Measurements from ENCODE around the gene ROCK2. TPM values are rescaled to one million over a fixed set of nuclear protein-coding genes. Genes with fewer than 3 reads are reported as not detected.
"Not testable (repeated sequence)": the region's sequence is repeated elsewhere in the genome, so short reads cannot be mapped to it uniquely, and the experiment has no call there.

Gene ROCK2
- total and polyA plus RNA-seq, 9 donors = 27.6 to 47.9 (median 40.8) TPM

GRCh38 chr2:11175293-11175795 is 169.1 kb downstream of the ROCK2 start:
- peak; percentile 45 for DNase-seq
- Histone ChIP-seq H3K27me3 (ENCODE audit: control insufficient read depth, insufficient read depth, low read length) (no peaks in the 10 kb centered on the region), H3K4me3 (ENCODE audit: low read length) (no peak overlapping the region), H3K36me3 (ENCODE audit: control insufficient read depth, insufficient read depth, low read length) (peaks cover 6% of the 10 kb centered on the region), H3K4me1 (ENCODE audit: control insufficient read depth, insufficient read depth, low read length) (no peaks in the 10 kb centered on the region), H3K9me3 (replicated peaks; ENCODE audit: control insufficient read depth, low read depth, low read length) (no peaks in the 10 kb centered on the region), H3K27ac (ENCODE audit: low read length) (no peak overlapping the region)
- 85% methylated on average over 5 of the region's 6 CpGs for WGBS (ENCODE audit: insufficient coverage)

- Histone ChIP-seq H3K27ac (ENCODE audit: low read length) (no peak overlapping the region), H3K27me3 (ENCODE audit: control insufficient read depth, insufficient read depth, low read length) (no peaks in the 10 kb centered on the region)
- 93% methylated on average over 2 of the region's 9 CpGs for WGBS (ENCODE audit: insufficient coverage)
Measured at GRCh38 chr2:11174222-11174621, 170.2 kb downstream of the ROCK2 start.

GRCh38 chr2:11169333-11169732 is 175.1 kb downstream of the ROCK2 start:
- Histone ChIP-seq H3K9me3 (replicated peaks; ENCODE audit: control insufficient read depth, low read depth, low read length) (no peaks in the 10 kb centered on the region), H3K27me3 (ENCODE audit: control insufficient read depth, insufficient read depth, low read length) (no peaks in the 10 kb centered on the region), H3K4me3 (ENCODE audit: low read length) (no peak overlapping the region), H3K36me3 (ENCODE audit: control insufficient read depth, insufficient read depth, low read length) (no peaks in the 10 kb centered on the region), H3K27ac (ENCODE audit: low read length) (no peak overlapping the region), H3K4me1 (ENCODE audit: control insufficient read depth, insufficient read depth, low read length) (no peaks in the 10 kb centered on the region)
- DNase-seq = no peak
- WGBS (ENCODE audit: insufficient coverage) = 73% methylated on average over 13 of the region's 13 CpGs

More at GRCh38 chr2:11174222-11174621, 170.2 kb downstream of the ROCK2 start:
- no peak for DNase-seq
- peaks cover 2% of the 10 kb centered on the region for H3K36me3 ChIP-seq (ENCODE audit: control insufficient read depth, insufficient read depth, low read length)
- H3K9me3 ChIP-seq (replicated peaks; ENCODE audit: control insufficient read depth, low read depth, low read length) = no peaks in the 10 kb centered on the region
- no peak overlapping the region for H3K4me3 ChIP-seq (ENCODE audit: low read length)
- no peaks in the 10 kb centered on the region for H3K4me1 ChIP-seq (ENCODE audit: control insufficient read depth, insufficient read depth, low read length)

- H3K4me3 ChIP-seq (ENCODE audit: low read length) = no peak overlapping the region
- no peak for DNase-seq
- H3K36me3 ChIP-seq (ENCODE audit: control insufficient read depth, insufficient read depth, low read length) = peaks cover 5% of the 10 kb centered on the region
- no peaks in the 10 kb centered on the region for H3K4me1 ChIP-seq (ENCODE audit: control insufficient read depth, insufficient read depth, low read length)
- H3K9me3 ChIP-seq (replicated peaks; ENCODE audit: control insufficient read depth, low read depth, low read length) = no peaks in the 10 kb centered on the region
- H3K27me3 ChIP-seq (ENCODE audit: control insufficient read depth, insufficient read depth, low read length) = no peaks in the 10 kb centered on the region
- 91% methylated on average over 7 of the region's 9 CpGs for WGBS (ENCODE audit: insufficient coverage)
- no peak overlapping the region for H3K27ac ChIP-seq (ENCODE audit: low read length)
Measured at GRCh38 chr2:11168488-11168887, 175.9 kb downstream of the ROCK2 start.

- Histone ChIP-seq H3K27ac (ENCODE audit: low read length) (no peak overlapping the region), H3K4me3 (ENCODE audit: low read length) (no peak overlapping the region), H3K27me3 (ENCODE audit: control insufficient read depth, insufficient read depth, low read length) (no peaks in the 10 kb centered on the region), H3K9me3 (replicated peaks; ENCODE audit: control insufficient read depth, low read depth, low read length) (no peaks in the 10 kb centered on the region), H3K4me1 (ENCODE audit: control insufficient read depth, insufficient read depth, low read length) (no peaks in the 10 kb centered on the region), H3K36me3 (ENCODE audit: control insufficient read depth, insufficient read depth, low read length) (peaks cover 5% of the 10 kb centered on the region)
- DNase-seq = no peak
- 90% methylated on average over 2 of the region's 10 CpGs for WGBS (ENCODE audit: insufficient coverage)
Measured at GRCh38 chr2:11166476-11166875, 178.0 kb downstream of the ROCK2 start.

GRCh38 chr2:11165046-11165445 is 179.4 kb downstream of the ROCK2 start:
- not testable (repeated sequence) for H3K4me3 ChIP-seq (ENCODE audit: low read length); H3K9me3 ChIP-seq (replicated peaks; ENCODE audit: control insufficient read depth, low read depth, low read length); H3K4me1 ChIP-seq (ENCODE audit: control insufficient read depth, insufficient read depth, low read length); H3K27ac ChIP-seq (ENCODE audit: low read length); H3K36me3 ChIP-seq (ENCODE audit: control insufficient read depth, insufficient read depth, low read length); DNase-seq; H3K27me3 ChIP-seq (ENCODE audit: control insufficient read depth, insufficient read depth, low read length)
- 89% methylated on average over 9 of the region's 28 CpGs for WGBS (ENCODE audit: insufficient coverage)

GRCh38 chr2:11163439-11164317 is 180.8 kb downstream of the ROCK2 start:
- no peaks in the 10 kb centered on the region for H3K9me3 ChIP-seq (replicated peaks; ENCODE audit: control insufficient read depth, low read depth, low read length)
- DNase-seq = no peak
- H3K4me1 ChIP-seq (ENCODE audit: control insufficient read depth, insufficient read depth, low read length) = no peaks in the 10 kb centered on the region
- H3K27ac ChIP-seq (ENCODE audit: low read length) = no peak overlapping the region
- H3K27me3 ChIP-seq (ENCODE audit: control insufficient read depth, insufficient read depth, low read length) = no peaks in the 10 kb centered on the region
- H3K4me3 ChIP-seq (ENCODE audit: low read length) = no peak overlapping the region
- WGBS (ENCODE audit: insufficient coverage) = 87% methylated on average over 3 of the region's 16 CpGs
- H3K36me3 ChIP-seq (ENCODE audit: control insufficient read depth, insufficient read depth, low read length) = peaks cover 5% of the 10 kb centered on the region

- H3K27ac ChIP-seq (ENCODE audit: low read length) = no peak overlapping the region
- H3K36me3 ChIP-seq (ENCODE audit: control insufficient read depth, insufficient read depth, low read length) = peaks cover 5% of the 10 kb centered on the region
- no peak for DNase-seq
- no peaks in the 10 kb centered on the region for H3K27me3 ChIP-seq (ENCODE audit: control insufficient read depth, insufficient read depth, low read length)
- H3K9me3 ChIP-seq (replicated peaks; ENCODE audit: control insufficient read depth, low read depth, low read length) = no peaks in the 10 kb centered on the region
- no peaks in the 10 kb centered on the region for H3K4me1 ChIP-seq (ENCODE audit: control insufficient read depth, insufficient read depth, low read length)
- 100% methylated on average over 2 of the region's 4 CpGs for WGBS (ENCODE audit: insufficient coverage)
- H3K4me3 ChIP-seq (ENCODE audit: low read length) = no peak overlapping the region
Measured at GRCh38 chr2:11161747-11162146, 182.7 kb downstream of the ROCK2 start.

- 62% methylated on average over 8 of the region's 15 CpGs for WGBS (ENCODE audit: insufficient coverage)
- H3K27ac ChIP-seq (ENCODE audit: low read length) = peak overlapping the region; percentile 20
Measured at GRCh38 chr2:11160731-11161455, 183.5 kb downstream of the ROCK2 start.

GRCh38 chr2:11160256-11160655 is 184.2 kb downstream of the ROCK2 start:
- Histone ChIP-seq H3K36me3 (ENCODE audit: control insufficient read depth, insufficient read depth, low read length) (peaks cover 5% of the 10 kb centered on the region), H3K4me1 (ENCODE audit: control insufficient read depth, insufficient read depth, low read length) (peaks cover 8% of the 10 kb centered on the region), H3K27me3 (ENCODE audit: control insufficient read depth, insufficient read depth, low read length) (no peaks in the 10 kb centered on the region), H3K4me3 (ENCODE audit: low read length) (no peak overlapping the region), H3K9me3 (replicated peaks; ENCODE audit: control insufficient read depth, low read depth, low read length) (no peaks in the 10 kb centered on the region), H3K27ac (ENCODE audit: low read length) (no peak overlapping the region)
- 84% methylated on average over 13 of the region's 13 CpGs for WGBS (ENCODE audit: insufficient coverage)
- no peak for DNase-seq

More at GRCh38 chr2:11160731-11161455, 183.5 kb downstream of the ROCK2 start:
- Histone ChIP-seq H3K36me3 (ENCODE audit: control insufficient read depth, insufficient read depth, low read length) (peaks cover 5% of the 10 kb centered on the region), H3K4me1 (ENCODE audit: control insufficient read depth, insufficient read depth, low read length) (peaks cover 4% of the 10 kb centered on the region), H3K4me3 (ENCODE audit: low read length) (no peak overlapping the region), H3K9me3 (replicated peaks; ENCODE audit: control insufficient read depth, low read depth, low read length) (no peaks in the 10 kb centered on the region), H3K27me3 (ENCODE audit: control insufficient read depth, insufficient read depth, low read length) (no peaks in the 10 kb centered on the region)
- no peak for DNase-seq
